Esophagus squamous epithelium (tissue), 4 donors: Measurements from ENCODE around the gene PPP1R12C.

Source experiments
- POLR2A ChIP-seq, 4 donors: fragments of 450-650 bp; IDR thresholded peaks; one replicate each; pipeline ENCODE4 v1.6.1; 2017; ENCODE audit warnings: antibody characterized with exemption in 4 of 4, mild to moderate bottlenecking in 4 of 4, moderate library complexity in 3 of 4
- TF ChIP-seq, protein P1 (sequence below), 6 experiments: fragments of 450-650 bp in 4 of 6; fragments of 200-600 bp in 2 of 6; sonication (generic) in 2 of 6; IDR thresholded peaks; one replicate each; pipeline ENCODE4 v1.5.1; 2016 to 2019; ENCODE audit warnings: antibody characterized with exemption in 6 of 6, mild to moderate bottlenecking in 4 of 6, moderate library complexity in 4 of 6

DNA sequence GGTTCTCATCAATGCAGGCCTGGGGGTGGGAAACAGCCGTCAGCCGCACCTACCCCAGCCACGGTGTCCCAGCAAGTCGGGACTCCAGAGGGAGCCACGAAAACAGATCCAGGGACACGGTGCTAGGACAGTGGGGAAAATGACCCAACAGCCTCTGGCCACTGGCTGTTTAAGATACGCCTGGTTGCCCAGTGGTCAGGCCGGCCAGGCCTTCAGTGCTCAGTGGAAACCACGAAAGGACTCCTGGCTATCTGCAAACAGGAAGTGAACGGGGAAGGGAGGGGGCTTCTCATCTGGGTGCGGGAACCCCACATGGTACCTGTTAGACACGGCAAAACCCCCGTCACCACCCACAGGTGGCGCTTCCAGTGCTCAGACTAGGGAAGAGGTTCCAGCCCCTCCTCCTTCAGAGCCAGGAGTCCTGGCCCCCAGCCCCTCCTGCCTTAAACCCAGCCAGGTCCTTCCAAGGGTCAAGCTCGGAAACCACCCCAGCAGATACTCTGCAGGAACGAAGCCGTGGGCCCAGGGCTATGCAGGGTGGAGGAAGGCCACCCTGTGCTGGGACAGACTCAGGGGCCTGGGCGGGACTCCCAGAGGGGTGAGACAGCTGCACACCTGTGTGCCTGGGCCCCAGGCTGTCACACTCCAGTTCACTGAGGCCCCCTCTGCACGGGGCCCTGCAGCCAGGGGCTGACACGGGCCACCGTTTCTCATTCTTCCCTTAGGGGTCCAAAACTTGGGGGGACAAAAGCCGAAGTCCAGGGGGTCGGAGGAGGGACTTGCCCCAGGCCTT is 4.5 kb downstream of the PPP1R12C start:
- TF ChIP-seq, protein P1, sequence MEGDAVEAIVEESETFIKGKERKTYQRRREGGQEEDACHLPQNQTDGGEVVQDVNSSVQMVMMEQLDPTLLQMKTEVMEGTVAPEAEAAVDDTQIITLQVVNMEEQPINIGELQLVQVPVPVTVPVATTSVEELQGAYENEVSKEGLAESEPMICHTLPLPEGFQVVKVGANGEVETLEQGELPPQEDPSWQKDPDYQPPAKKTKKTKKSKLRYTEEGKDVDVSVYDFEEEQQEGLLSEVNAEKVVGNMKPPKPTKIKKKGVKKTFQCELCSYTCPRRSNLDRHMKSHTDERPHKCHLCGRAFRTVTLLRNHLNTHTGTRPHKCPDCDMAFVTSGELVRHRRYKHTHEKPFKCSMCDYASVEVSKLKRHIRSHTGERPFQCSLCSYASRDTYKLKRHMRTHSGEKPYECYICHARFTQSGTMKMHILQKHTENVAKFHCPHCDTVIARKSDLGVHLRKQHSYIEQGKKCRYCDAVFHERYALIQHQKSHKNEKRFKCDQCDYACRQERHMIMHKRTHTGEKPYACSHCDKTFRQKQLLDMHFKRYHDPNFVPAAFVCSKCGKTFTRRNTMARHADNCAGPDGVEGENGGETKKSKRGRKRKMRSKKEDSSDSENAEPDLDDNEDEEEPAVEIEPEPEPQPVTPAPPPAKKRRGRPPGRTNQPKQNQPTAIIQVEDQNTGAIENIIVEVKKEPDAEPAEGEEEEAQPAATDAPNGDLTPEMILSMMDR (IDR thresholded peaks at IDR 0.05) = no peak
- no peak for TF ChIP-seq POLR2A (IDR thresholded peaks at IDR 0.05)
